Prostate gland (tissue), 2 donors: ENCODE measurements around the gene ATG4A. TPM values are rescaled to one million over a fixed set of nuclear protein-coding genes. Genes with fewer than 3 reads are reported as not detected.

Source experiments
- DNase-seq: peaks from one replicate; pipeline ENCODE4 v3.0.0-alpha.2; 2019; ENCODE audit warnings: low spot score
- H3K27ac ChIP-seq, 2 donors: fragments of 200-600 bp; sonication (generic); 2 replicates each; pipeline ENCODE4 v1.5.1; 2017 to 2019
- H3K27me3 ChIP-seq: fragments of 200-600 bp; sonication (generic); replicated peaks from 2 replicates; pipeline ENCODE4 v1.5.1; 2019; ENCODE audit not compliant: insufficient read depth
- H3K36me3 ChIP-seq, 2 donors: fragments of 200-600 bp; sonication (generic); 1 replicate in 1 of 2; 2 replicates in 1 of 2; pipeline versions ENCODE4 v1.5.1 to v1.8.1; 2017 to 2019
- H3K4me1 ChIP-seq: fragments of 200-600 bp; sonication (generic); replicated peaks from 2 replicates; pipeline ENCODE4 v1.5.1; 2019
- H3K4me3 ChIP-seq, 2 donors: fragments of 200-600 bp; sonication (generic); 2 replicates each; pipeline ENCODE4 v1.5.1; 2017 to 2019
- H3K9me3 ChIP-seq: fragments of 200-600 bp; sonication (generic); 2 replicates; pipeline ENCODE4 v1.5.1; 2017
- POLR2A ChIP-seq: fragments of 450-650 bp; IDR thresholded peaks from one replicate; pipeline ENCODE4 v1.6.1; 2016; ENCODE audit warnings: antibody characterized with exemption, mild to moderate bottlenecking
- POLR2AphosphoS5 ChIP-seq: sonication (generic); formaldehyde crosslinking; IDR thresholded peaks from one replicate; pipeline ENCODE4 v1.6.1; 2017; ENCODE audit warnings: antibody characterized with exemption
- WGBS: methylation state at CpG from one replicate; pipeline ENCODE4 v1.1.5; 2018; 5-methylcytosine and 5-hydroxymethylcytosine counted together
- intact Hi-C: fragments of 100-400 bp; cut with DNase I; formaldehyde crosslinking; loops from one replicate; pipeline ENCODE4 v1.14.2; 2022
- total RNA-seq, 2 donors: library from RNA; depleted of rRNA; stranded (reverse); fragments of >200 nt; gene quantifications; one replicate each; pipeline ENCODE4 v1.1.0, GENCODE V29; 2016
- TF ChIP-seq, protein P1 (sequence below), 4 experiments: fragments of 200-600 bp in 2 of 4; fragments of 450-650 bp in 2 of 4; sonication (generic) in 2 of 4; IDR thresholded peaks; 1 replicate in 3 of 4; 2 replicates in 1 of 4; pipeline ENCODE4 v1.5.1; 2016 to 2019; ENCODE audit warnings: antibody characterized with exemption in 4 of 4, mild to moderate bottlenecking in 2 of 4, moderate library complexity in 2 of 4

ATG4A gene
- total RNA-seq, 2 donors from 2014 or later = 7.0 to 11.8 TPM

DNA sequence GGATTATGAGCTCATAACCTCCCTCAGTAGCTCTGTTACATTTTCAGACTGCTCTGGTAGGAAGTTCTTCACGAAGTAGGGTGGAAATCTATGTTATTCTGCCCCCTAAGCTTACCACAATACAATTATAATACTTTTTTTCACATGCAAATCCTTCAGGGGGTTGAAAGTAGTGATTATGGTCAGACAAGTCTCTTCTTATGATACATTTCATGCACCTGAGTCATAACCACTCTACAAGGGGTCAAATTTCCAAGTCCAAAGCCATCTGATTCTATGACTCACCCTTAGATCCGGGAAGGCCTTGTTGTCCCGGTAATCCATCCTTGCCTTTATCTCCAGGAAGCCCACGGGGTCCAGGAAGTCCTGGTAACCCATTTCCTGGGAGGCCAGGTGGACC, 95.2 kb downstream of the ATG4A start:
- no peak for DNase-seq
- no peak overlapping the region for H3K27ac ChIP-seq
- H3K36me3 ChIP-seq = no peaks in the 10 kb centered on the region
- H3K27me3 ChIP-seq = no peaks in the 10 kb centered on the region
- H3K4me1 ChIP-seq = no peaks in the 10 kb centered on the region
- H3K4me3 ChIP-seq = no peak overlapping the region
- 85% methylated on average over 4 of the region's 4 CpGs for WGBS
- no peak for TF ChIP-seq POLR2A
- no peak for TF ChIP-seq POLR2AphosphoS5
- H3K9me3 ChIP-seq = no peaks in the 10 kb centered on the region
- intact Hi-C loops = no loop called here

DNA sequence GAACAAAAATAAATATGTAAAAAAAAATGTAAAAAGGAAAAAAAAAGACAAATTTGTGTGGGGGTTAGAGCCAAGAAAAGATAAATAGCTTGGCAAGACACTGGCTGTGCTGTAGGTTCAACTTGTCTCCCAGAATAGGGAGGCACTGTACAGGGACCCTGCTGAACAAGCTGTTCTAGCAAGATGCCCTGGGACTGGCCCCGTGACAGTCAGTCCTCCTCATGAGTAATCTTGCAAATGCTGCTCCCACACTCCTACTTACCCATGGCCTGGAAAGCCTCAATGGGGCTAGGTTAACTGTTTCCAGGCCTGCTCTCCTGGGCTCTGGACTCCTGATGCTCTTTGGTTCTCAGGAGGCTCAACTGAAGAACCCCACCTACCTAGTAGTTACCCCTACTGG, 106.8 kb downstream of the ATG4A start:
- peak overlapping the region in 1 of 2 donors; percentile 23 for H3K27ac ChIP-seq
- no peaks in the 10 kb centered on the region for H3K9me3 ChIP-seq
- H3K27me3 ChIP-seq = no peaks in the 10 kb centered on the region
- WGBS = 50% methylated on average over 1 of the region's 1 CpG
- no peak overlapping the region for H3K4me3 ChIP-seq
- H3K36me3 ChIP-seq = no peaks in the 10 kb centered on the region
- TF ChIP-seq, protein P1, sequence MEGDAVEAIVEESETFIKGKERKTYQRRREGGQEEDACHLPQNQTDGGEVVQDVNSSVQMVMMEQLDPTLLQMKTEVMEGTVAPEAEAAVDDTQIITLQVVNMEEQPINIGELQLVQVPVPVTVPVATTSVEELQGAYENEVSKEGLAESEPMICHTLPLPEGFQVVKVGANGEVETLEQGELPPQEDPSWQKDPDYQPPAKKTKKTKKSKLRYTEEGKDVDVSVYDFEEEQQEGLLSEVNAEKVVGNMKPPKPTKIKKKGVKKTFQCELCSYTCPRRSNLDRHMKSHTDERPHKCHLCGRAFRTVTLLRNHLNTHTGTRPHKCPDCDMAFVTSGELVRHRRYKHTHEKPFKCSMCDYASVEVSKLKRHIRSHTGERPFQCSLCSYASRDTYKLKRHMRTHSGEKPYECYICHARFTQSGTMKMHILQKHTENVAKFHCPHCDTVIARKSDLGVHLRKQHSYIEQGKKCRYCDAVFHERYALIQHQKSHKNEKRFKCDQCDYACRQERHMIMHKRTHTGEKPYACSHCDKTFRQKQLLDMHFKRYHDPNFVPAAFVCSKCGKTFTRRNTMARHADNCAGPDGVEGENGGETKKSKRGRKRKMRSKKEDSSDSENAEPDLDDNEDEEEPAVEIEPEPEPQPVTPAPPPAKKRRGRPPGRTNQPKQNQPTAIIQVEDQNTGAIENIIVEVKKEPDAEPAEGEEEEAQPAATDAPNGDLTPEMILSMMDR (IDR thresholded peaks at IDR 0.05) = no peak
- no peak for TF ChIP-seq POLR2AphosphoS5
- no peak for TF ChIP-seq POLR2A
- no peaks in the 10 kb centered on the region for H3K4me1 ChIP-seq
- DNase-seq = no peak
- intact Hi-C loops = no loop called here

DNA sequence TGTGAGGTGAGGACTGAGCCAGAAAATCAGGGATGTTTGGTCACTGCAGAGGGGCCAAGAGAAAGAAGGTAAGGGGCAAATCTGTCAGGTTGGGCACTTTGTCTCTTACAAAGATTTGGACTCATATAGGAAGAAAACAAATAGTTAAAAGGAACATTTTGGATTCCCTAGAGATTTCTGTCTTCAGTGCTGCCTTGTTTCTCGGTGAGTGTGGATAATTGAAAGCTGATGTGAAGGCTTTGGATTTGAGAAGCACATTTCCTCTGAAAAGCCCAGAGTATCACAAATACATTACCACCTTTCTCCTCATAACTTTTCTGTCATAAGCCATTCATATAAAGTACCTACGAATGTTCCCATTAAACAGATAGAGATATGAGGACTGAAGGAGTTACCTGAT, 107.5 kb downstream of the ATG4A start:
- H3K4me1 ChIP-seq = no peaks in the 10 kb centered on the region
- TF ChIP-seq POLR2A (no peak), POLR2AphosphoS5 (no peak)
- TF ChIP-seq, protein P1 (IDR thresholded peaks at IDR 0.05) = no peak
- no peak overlapping the region for H3K4me3 ChIP-seq
- DNase-seq = no peak
- H3K27ac ChIP-seq = peak overlapping the region in 1 of 2 donors; percentile 23
- intact Hi-C loops = no loop called here
- no peaks in the 10 kb centered on the region for H3K9me3 ChIP-seq
- no peaks in the 10 kb centered on the region for H3K36me3 ChIP-seq
- WGBS = 32% methylated on average over 2 of the region's 2 CpGs
- H3K27me3 ChIP-seq = no peaks in the 10 kb centered on the region

DNA sequence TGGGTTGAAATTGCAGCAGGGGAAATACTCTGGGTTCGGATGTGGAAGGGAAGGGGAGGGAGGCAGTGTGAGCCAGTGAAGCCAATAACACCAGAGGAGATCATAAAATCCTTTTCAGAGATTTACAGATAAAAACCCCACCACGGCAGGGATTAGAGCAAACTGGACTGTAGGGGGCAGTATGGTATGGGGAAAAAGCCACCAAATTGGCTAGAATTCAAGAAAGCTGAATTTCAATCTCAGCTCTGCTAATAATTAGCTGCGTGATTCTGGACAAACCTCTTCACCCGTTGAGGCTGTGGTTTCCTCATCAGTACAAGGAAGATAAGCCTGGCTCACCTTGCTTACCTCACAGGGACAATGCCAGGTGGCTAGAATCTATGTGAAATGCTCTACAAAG, 108.1 kb downstream of the ATG4A start:
- H3K4me1 ChIP-seq = no peaks in the 10 kb centered on the region
- no peak for DNase-seq
- intact Hi-C loops = no loop called here
- TF ChIP-seq, protein P1 (IDR thresholded peaks at IDR 0.05) = peak in 3 of 4 experiments; percentile 22 to 42 (median 40)
- no peak for TF ChIP-seq POLR2AphosphoS5
- H3K27ac ChIP-seq = no peak overlapping the region
- no peak overlapping the region for H3K4me3 ChIP-seq
- H3K9me3 ChIP-seq = no peaks in the 10 kb centered on the region
- no peaks in the 10 kb centered on the region for H3K36me3 ChIP-seq
- 0% methylated on average over 4 of the region's 4 CpGs for WGBS
- no peaks in the 10 kb centered on the region for H3K27me3 ChIP-seq

DNA sequence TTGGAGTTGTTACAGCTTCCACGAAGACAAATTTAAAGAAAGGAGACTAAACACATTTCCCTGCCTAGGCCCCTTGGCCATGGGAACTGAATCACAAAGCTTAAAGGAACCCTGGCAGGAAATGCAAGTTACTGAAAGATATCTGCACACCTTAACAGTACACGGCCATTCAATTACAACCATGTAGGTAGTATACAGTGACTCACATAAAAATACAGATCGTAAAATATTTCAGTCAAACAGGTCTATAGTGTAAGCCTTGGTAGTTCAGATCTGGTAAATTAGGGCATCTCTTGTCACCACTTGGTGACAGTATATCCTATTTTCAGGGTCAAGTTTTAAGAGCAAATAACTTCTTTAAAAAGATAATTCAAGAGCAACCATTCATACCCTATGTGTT, 112.0 kb downstream of the ATG4A start:
- Histone ChIP-seq H3K9me3 (no peaks in the 10 kb centered on the region), H3K4me3 (no peak overlapping the region), H3K36me3 (no peaks in the 10 kb centered on the region), H3K27me3 (no peaks in the 10 kb centered on the region), H3K27ac (no peak overlapping the region), H3K4me1 (no peaks in the 10 kb centered on the region)
- 56% methylated on average over 3 of the region's 3 CpGs for WGBS
- DNase-seq = no peak
- intact Hi-C loops = no loop called here
- TF ChIP-seq, protein P1 (IDR thresholded peaks at IDR 0.05) = no peak

Other genes with a start within 250 kb of the ATG4A start
- not detected for gene TEX13B, start 109.4 kb upstream of the ATG4A start, total RNA-seq
- 100 to 1,000 TPM in 1 of 2 donors, under 1 TPM in 1; 0.41 to 250 TPM for gene VSIG1, start 46.7 kb upstream of the ATG4A start, total RNA-seq
- gene PSMD10, start 236 bp upstream of the ATG4A start, total RNA-seq = 10 to 100 TPM; 41.2 to 55.7 TPM